Spleen (tissue), 11 donors: ENCODE measurements around the gene PAQR7. TPM values are rescaled to one million over a fixed set of nuclear protein-coding genes. Genes with fewer than 3 reads are reported as not detected.

Experiments used
- DNase-seq: peaks from one replicate; pipeline ENCODE4 v3.0.0-alpha.2; 2020
- H3K27ac ChIP-seq, 8 donors: fragments of 200-600 bp; sonication (generic) in 7 of 8; 1 replicate in 4 of 8; 2 replicates in 4 of 8; pipeline versions ENCODE4 v1.5.0 to v1.8.0; 2016 to 2021; ENCODE audit warnings: inconsistent platforms in 4 of 8, mild to moderate bottlenecking in 4 of 8, moderate library complexity in 1 of 8
- H3K27me3 ChIP-seq, 7 donors: fragments of 200-600 bp; sonication (generic) in 6 of 7; replicated peaks in 1 of 7; 1 replicate in 4 of 7; 2 replicates in 3 of 7; pipeline versions ENCODE4 v1.5.0 to v1.8.0; 2016 to 2021; ENCODE audit warnings: inconsistent platforms in 3 of 7, mild to moderate bottlenecking in 1 of 7
- H3K36me3 ChIP-seq, 6 donors: fragments of 200-600 bp; sonication (generic) in 5 of 6; 1 replicate in 4 of 6; 2 replicates in 2 of 6; pipeline versions ENCODE4 v1.5.0 to v1.8.0; 2016 to 2021; ENCODE audit warnings: inconsistent platforms in 2 of 6
- H3K4me1 ChIP-seq, 6 donors: fragments of 200-600 bp; sonication (generic) in 5 of 6; 1 replicate in 3 of 6; 2 replicates in 3 of 6; pipeline versions ENCODE4 v1.5.0 to v1.8.0; 2016 to 2021; ENCODE audit warnings: inconsistent platforms in 3 of 6
- H3K4me3 ChIP-seq, 8 donors: fragments of 200-600 bp; sonication (generic) in 7 of 8; 1 replicate in 4 of 8; 2 replicates in 4 of 8; pipeline versions ENCODE4 v1.5.0 to v1.8.0; 2016 to 2021; ENCODE audit warnings: inconsistent platforms in 4 of 8, mild to moderate bottlenecking in 4 of 8, moderate library complexity in 2 of 8
- H3K9me3 ChIP-seq, 8 donors: fragments of 200-600 bp; sonication (generic) in 7 of 8; 1 replicate in 4 of 8; 2 replicates in 4 of 8; pipeline versions ENCODE4 v1.5.0 to v1.8.0; 2016 to 2021; ENCODE audit warnings: inconsistent platforms in 4 of 8
- CTCF ChIP-seq, 11 experiments: fragments of 200-600 bp in 7 of 11; fragments of 450-650 bp in 4 of 11; sonication (generic) in 4 of 11; IDR thresholded peaks in 8 of 11; conservative IDR thresholded peaks in 3 of 11; 1 replicate in 7 of 11; 2 replicates in 4 of 11; pipeline versions ENCODE4 v1.4.0 to v1.8.0; 2016 to 2021; ENCODE audit warnings: antibody characterized with exemption in 11 of 11, inconsistent platforms in 4 of 11, mild to moderate bottlenecking in 1 of 11
- POLR2A ChIP-seq, 3 donors: fragments of 450-650 bp; IDR thresholded peaks; one replicate each; pipeline ENCODE4 v1.5.1; 2017; ENCODE audit warnings: antibody characterized with exemption in 3 of 3, mild to moderate bottlenecking in 1 of 3
- POLR2AphosphoS5 ChIP-seq, 3 donors: sonication (generic); formaldehyde crosslinking; IDR thresholded peaks; one replicate each; pipeline ENCODE4 v1.5.1; 2017; ENCODE audit warnings: antibody characterized with exemption in 3 of 3
- WGBS, 5 donors: extraction: QIAGEN DNeasy Blood & Tissue Kit in 3 of 5; methylation state at CpG; one replicate each; pipeline versions ENCODE4 v1.1.5 to v1.1.7; 2013 to 2018; 5-methylcytosine and 5-hydroxymethylcytosine counted together
- intact Hi-C: fragments of 100-400 bp; cut with DNase I; formaldehyde crosslinking; loops from one replicate; pipeline ENCODE4 v1.15.0; 2023; ENCODE audit warnings: low total_unique reads
- polyA plus RNA-seq, 3 donors: library from polyadenylated mRNA; stranded (reverse); fragments of 200-250 nt; gene quantifications; one replicate each; pipeline ENCODE4 v1.2.1, GENCODE V29; 2013
- total RNA-seq, 7 donors: library from RNA; depleted of rRNA in 3 of 7; stranded (reverse); fragments of >200 nt in 3 of 7; fragmentation: NEBNext Ultra II Directional in 4 of 7; extraction: Animal tissue kit (Norgen Biotek cat#: 25700) in 4 of 7; gene quantifications; one replicate each; pipeline versions ENCODE4 v1.1.0 to v1.2.1, GENCODE V29; 2016 to 2021
- donor health status: healthy with polysubstance abuse.
- donor health status: DM: no; HTN: no; CAD: no; lungs with moderate emphysema.
- donor health status: DM: no; HTN: no; CAD: no.
- donor health status: Bipolar disorder and iron deficiency.
- donor health status: healthy.
- donor health status: DM: no; HTN: no; CAD: no.
- donor health status: DM: yes; HTN: yes; CAD: no.

The PAQR7 gene
- total and polyA plus RNA-seq, 10 donors, result 3.0 to 14.2 (median 9.3) TPM

DNA sequence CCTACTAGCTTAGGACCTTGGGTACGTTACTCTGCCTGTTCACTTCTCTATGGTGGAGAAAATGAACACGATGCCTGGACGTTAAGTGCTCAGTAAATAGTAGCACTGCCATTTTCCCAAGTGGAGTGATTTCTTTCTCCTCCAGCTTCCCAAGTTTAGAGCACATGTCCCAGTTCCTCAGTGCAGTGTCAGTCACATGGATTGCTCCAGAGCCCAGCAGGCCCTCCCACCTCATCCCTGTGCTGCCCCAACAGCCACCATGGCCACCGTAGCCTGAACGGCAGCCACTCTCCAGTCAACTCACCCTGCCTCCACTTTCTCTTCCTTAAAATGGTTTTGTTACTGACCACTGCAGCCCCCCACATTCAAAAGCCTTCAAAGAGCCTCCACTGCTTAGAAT lies 22.2 kb upstream of the PAQR7 start:
- Histone ChIP-seq H3K9me3 (no peaks in the 10 kb centered on the region), H3K27ac (no peak overlapping the region), H3K4me1 (peaks cover 9 to 27% (median 13%) of the 10 kb centered on the region in 6 donors), H3K36me3 (peaks cover 0 to 55% (median 14%) of the 10 kb centered on the region in 6 donors), H3K4me3 (no peak overlapping the region), H3K27me3 (no peaks in the 10 kb centered on the region)
- WGBS, 5 donors, result 79 to 92% (median 86%) methylated on average over 5 of the region's 5 CpGs
- no peak for DNase-seq
- intact Hi-C loops, result no loop called here
- no peak for TF ChIP-seq POLR2A (IDR thresholded peaks at IDR 0.05)
- no peak for TF ChIP-seq POLR2AphosphoS5 (IDR thresholded peaks at IDR 0.05)
- TF ChIP-seq CTCF (IDR thresholded peaks at IDR 0.05 in 8 of 11, conservative IDR thresholded peaks at IDR 0.05 in 3 of 11), result no peak

- no peak for DNase-seq
- Histone ChIP-seq H3K27me3 (no peaks in the 10 kb centered on the region), H3K9me3 (no peaks in the 10 kb centered on the region), H3K36me3 (peaks cover 0 to 40% (median 12%) of the 10 kb centered on the region in 6 donors), H3K27ac (no peak overlapping the region), H3K4me1 (peaks cover 9 to 38% (median 13%) of the 10 kb centered on the region in 6 donors), H3K4me3 (no peak overlapping the region)
- 67 to 81% (median 77%) methylated on average over 1 of the region's 1 CpG for WGBS, 5 donors
- intact Hi-C loops, result no loop called here
- TF ChIP-seq POLR2A (IDR thresholded peaks at IDR 0.05) (no peak), POLR2AphosphoS5 (IDR thresholded peaks at IDR 0.05) (no peak), CTCF (IDR thresholded peaks at IDR 0.05 in 8 of 11, conservative IDR thresholded peaks at IDR 0.05 in 3 of 11) (no peak)
These were observed 20.8 kb upstream of the PAQR7 start for GRCh38 chr1:25896266-25896665.

DNA sequence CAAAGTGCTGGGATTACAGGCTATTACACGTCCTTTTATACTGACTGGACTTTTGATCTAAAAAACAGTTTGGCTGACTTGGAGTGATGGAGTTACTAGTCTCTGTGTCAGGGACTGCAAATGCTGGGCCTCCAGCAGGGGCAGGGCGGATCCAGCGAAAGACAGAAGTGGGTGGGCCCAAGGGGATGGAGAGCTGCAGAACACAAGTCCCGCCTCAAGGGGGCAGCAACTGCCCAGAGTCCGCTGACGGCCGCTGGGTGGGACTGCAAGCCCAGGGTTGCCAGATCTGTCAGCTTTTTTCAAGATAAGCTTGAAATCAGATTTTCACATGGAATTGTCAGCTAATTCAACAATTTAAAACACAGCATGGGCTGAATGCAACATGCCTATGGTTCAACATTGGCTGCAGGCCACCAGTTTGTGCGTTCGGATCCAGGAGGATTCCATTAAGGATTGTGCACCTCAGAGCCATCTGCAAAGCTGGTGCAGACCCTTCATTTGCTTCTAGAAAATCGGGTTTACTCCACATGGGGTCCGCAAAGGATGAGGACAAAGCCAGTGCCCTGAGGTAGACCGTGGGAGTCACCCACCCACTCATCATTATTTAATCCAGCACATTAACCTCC lies 20.0 kb upstream of the PAQR7 start:
- peaks cover 9 to 38% (median 13%) of the 10 kb centered on the region in 6 donors for H3K4me1 ChIP-seq
- peaks cover 0 to 32% (median 9%) of the 10 kb centered on the region in 6 donors for H3K36me3 ChIP-seq
- intact Hi-C loops, result loop anchor here (2.0 kb wide), 1 partner anchor 103 kb away; the partner anchor contains the start of gene PAFAH2
- no peaks in the 10 kb centered on the region for H3K27me3 ChIP-seq
- peak overlapping the region in 2 of 8 donors; percentile 38 to 48 for H3K27ac ChIP-seq
- peak overlapping the region in 1 of 8 donors; percentile 19 for H3K4me3 ChIP-seq
- 15 to 26% (median 23%) methylated on average over 12 of the region's 12 CpGs for WGBS, 5 donors
- peak; percentile 97 for DNase-seq
- peak; percentile 98 to 100 (median 99) for TF ChIP-seq CTCF (IDR thresholded peaks at IDR 0.05 in 8 of 11, conservative IDR thresholded peaks at IDR 0.05 in 3 of 11)
- TF ChIP-seq POLR2AphosphoS5 (IDR thresholded peaks at IDR 0.05), result peak; percentile 62 to 75 (median 74)
- no peak for TF ChIP-seq POLR2A (IDR thresholded peaks at IDR 0.05)
- no peaks in the 10 kb centered on the region for H3K9me3 ChIP-seq

GRCh38 chr1:25893116-25893515 lies 17.6 kb upstream of the PAQR7 start:
- H3K27ac ChIP-seq, result peak overlapping the region in 6 of 8 donors; percentile 30 to 72 (median 46)
- DNase-seq, result no peak
- no peak for TF ChIP-seq CTCF (IDR thresholded peaks at IDR 0.05 in 8 of 11, conservative IDR thresholded peaks at IDR 0.05 in 3 of 11)
- no peak for TF ChIP-seq POLR2A (IDR thresholded peaks at IDR 0.05)
- TF ChIP-seq POLR2AphosphoS5 (IDR thresholded peaks at IDR 0.05), result no peak
- peaks cover 9 to 38% (median 13%) of the 10 kb centered on the region in 6 donors for H3K4me1 ChIP-seq
- H3K4me3 ChIP-seq, result no peak overlapping the region
- no peaks in the 10 kb centered on the region for H3K27me3 ChIP-seq
- H3K36me3 ChIP-seq, result peaks cover 0 to 9% (median 0%) of the 10 kb centered on the region in 6 donors
- H3K9me3 ChIP-seq, result no peaks in the 10 kb centered on the region
- 72 to 90% (median 79%) methylated on average over 4 of the region's 4 CpGs for WGBS, 5 donors
- intact Hi-C loops, result no loop called here
